ENCODE measurements around the gene SH3BP5L. TPM values are rescaled to one million over a fixed set of nuclear protein-coding genes. Genes with fewer than 3 reads are reported as not detected.

SH3BP5L gene
- total and polyA plus RNA-seq, 7 donors = 18.6 to 52.7 (median 26.9) TPM

DNA sequence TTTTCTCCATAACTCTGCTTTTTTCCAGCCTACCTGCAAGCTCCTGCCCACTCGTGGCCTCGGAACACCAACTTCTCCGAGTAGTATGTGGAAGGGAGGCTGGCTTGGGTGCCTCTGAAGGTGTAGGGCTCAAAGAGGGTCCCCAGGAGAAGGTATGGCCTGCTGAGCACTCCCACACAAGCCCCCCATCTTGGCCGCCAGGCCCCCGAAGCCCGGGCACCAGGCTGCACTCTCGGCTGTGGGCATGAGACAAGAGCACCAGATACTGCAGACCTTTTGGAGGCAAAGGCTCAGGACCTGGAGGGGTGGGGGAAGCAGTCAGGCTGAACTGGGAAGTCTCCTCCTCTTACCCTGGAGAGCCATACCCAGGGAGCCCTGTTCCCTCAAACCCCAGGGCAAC is 31.5 kb upstream of the SH3BP5L start:
- WGBS, 3 donors = 89 to 94% (median 93%) methylated on average over 7 of the region's 7 CpGs
- Histone ChIP-seq H3K36me3 (ENCODE audit: insufficient read depth in 1 of 2, low read depth in 1 of 2) (peaks cover 0 to 16% of the 10 kb centered on the region in 2 donors), H3K27ac (no peak overlapping the region), H3K4me3 (peak overlapping the region; percentile 76), H3K27me3 (ENCODE audit: insufficient read depth in 3 of 3, low read length in 2 of 3) (no peaks in the 10 kb centered on the region), H3K9me3 (no peaks in the 10 kb centered on the region), H3K4me1 (peaks cover 13% of the 10 kb centered on the region)
- ATAC-seq (no peak), DNase-seq (no peak)
- intact Hi-C loops (cut with DNase I) = loop anchor here in 1 of 2 donors (1.0 kb wide), 1 partner anchor 16 kb away; no protein-coding TSS in a partner anchor
- TF ChIP-seq CTCF (IDR thresholded peaks at IDR 0.05) = no peak

GRCh38 chr1:248856176-248856575 is 30.5 kb upstream of the SH3BP5L start:
- Histone ChIP-seq H3K27me3 (ENCODE audit: insufficient read depth in 3 of 3, low read length in 2 of 3) (no peaks in the 10 kb centered on the region), H3K4me1 (peaks cover 13% of the 10 kb centered on the region), H3K36me3 (ENCODE audit: insufficient read depth in 1 of 2, low read depth in 1 of 2) (peaks cover 0 to 23% of the 10 kb centered on the region in 2 donors), H3K9me3 (no peaks in the 10 kb centered on the region), H3K4me3 (no peak overlapping the region), H3K27ac (no peak overlapping the region)
- WGBS, 3 donors = 93 to 95% (median 95%) methylated on average over 1 of the region's 1 CpG
- DNase-seq (no peak), ATAC-seq (no peak)
- no peak for TF ChIP-seq CTCF (IDR thresholded peaks at IDR 0.05)
- intact Hi-C loops (cut with DNase I) = no loop called here

DNA sequence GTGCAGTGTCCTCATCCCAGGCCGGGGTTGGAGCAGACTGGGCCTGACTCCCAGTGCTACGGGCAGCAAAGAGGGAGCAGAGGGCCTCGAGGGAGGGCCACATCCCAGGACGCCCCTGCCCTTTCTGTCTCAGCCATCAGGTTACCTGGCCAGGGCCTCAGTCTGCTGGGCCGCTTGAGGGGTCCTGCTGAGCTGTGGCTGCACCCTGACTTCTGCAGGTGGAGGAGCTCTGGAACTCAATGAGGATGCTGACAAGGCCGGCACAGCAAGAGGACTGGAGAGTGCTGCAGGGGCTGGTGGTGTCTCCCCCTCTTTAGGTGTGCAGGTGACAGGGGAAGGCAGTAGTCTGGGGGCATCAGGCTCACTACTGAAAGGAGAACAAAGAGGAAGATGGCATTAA is 29.9 kb upstream of the SH3BP5L start:
- 85 to 89% (median 85%) methylated on average over 6 of the region's 6 CpGs for WGBS, 3 donors
- no peak for ATAC-seq
- TF ChIP-seq CTCF (IDR thresholded peaks at IDR 0.05) = no peak
- H3K36me3 ChIP-seq (ENCODE audit: insufficient read depth in 1 of 2, low read depth in 1 of 2) = peaks cover 0 to 29% of the 10 kb centered on the region in 2 donors
- no peak overlapping the region for H3K4me3 ChIP-seq
- H3K27ac ChIP-seq = no peak overlapping the region
- intact Hi-C loops (cut with DNase I) = no loop called here
- no peak for DNase-seq
- peaks cover 13% of the 10 kb centered on the region for H3K4me1 ChIP-seq
- no peaks in the 10 kb centered on the region for H3K27me3 ChIP-seq (ENCODE audit: insufficient read depth in 3 of 3, low read length in 2 of 3)
- no peaks in the 10 kb centered on the region for H3K9me3 ChIP-seq

DNA sequence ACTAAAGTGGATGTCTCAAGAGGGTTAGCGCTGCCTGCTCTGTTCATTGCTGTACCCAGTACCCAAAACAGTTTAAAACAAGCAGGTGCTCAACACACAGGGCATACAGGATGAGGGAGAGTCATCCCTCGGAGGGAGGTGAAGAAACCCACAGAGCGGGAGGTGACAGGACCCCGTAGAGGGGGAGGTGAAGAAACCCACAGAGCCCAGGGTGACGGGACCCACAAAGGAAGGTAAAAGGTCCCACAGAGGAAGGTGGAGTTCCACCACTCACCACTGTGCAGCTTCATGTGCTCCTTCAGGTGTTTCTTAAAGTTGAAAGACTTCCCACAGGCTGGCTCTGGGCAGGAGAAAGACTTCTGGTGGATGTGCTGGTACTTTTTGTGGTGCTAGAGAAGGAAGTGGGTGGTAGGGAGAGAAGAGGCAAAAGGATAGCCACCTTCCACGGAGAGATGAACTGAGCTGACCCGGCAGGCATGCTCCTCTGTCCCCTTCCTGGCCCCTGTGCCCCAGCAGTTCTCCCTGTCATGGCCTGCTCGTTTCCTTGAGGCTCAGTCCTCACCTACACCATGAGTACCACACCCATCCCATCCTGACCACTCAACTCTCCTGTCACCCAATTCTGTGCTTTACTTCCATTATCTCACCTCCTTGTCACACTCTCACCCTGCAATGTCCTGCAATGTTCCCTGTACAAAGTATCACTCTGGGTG is 28.1 kb upstream of the SH3BP5L start:
- Histone ChIP-seq H3K9me3 (no peaks in the 10 kb centered on the region), H3K27ac (no peak overlapping the region), H3K36me3 (ENCODE audit: insufficient read depth in 1 of 2, low read depth in 1 of 2) (peaks cover 0 to 46% of the 10 kb centered on the region in 2 donors), H3K4me1 (peaks cover 7% of the 10 kb centered on the region), H3K4me3 (no peak overlapping the region), H3K27me3 (ENCODE audit: insufficient read depth in 3 of 3, low read length in 2 of 3) (no peaks in the 10 kb centered on the region)
- TF ChIP-seq CTCF (IDR thresholded peaks at IDR 0.05) = no peak
- WGBS, 3 donors = 85 to 88% (median 88%) methylated on average over 8 of the region's 8 CpGs
- ATAC-seq (no peak), DNase-seq (no peak)
- intact Hi-C loops (cut with DNase I) = no loop called here
